Uterus (tissue), 2 donors: ENCODE measurements around the gene SNAPC2.
A peak's percentile ranks its signal among the peaks of the same experiment; 100 is the strongest.

Experiments used
- CTCF ChIP-seq, 4 experiments: fragments of 200-600 bp in 2 of 4; fragments of 450-650 bp in 2 of 4; sonication (generic) in 2 of 4; IDR thresholded peaks; one replicate each; pipeline ENCODE4 v1.5.1; 2016 to 2019; ENCODE audit warnings: antibody characterized with exemption in 4 of 4, mild to moderate bottlenecking in 2 of 4, moderate library complexity in 1 of 4
- POLR2A ChIP-seq, 2 donors: fragments of 450-650 bp; IDR thresholded peaks; one replicate each; pipeline ENCODE4 v1.6.1; 2016; ENCODE audit warnings: antibody characterized with exemption in 2 of 2, mild to moderate bottlenecking in 1 of 2, moderate library complexity in 1 of 2

- peak; percentile 7 to 44 (median 26) for TF ChIP-seq CTCF (IDR thresholded peaks at IDR 0.05)
- TF ChIP-seq POLR2A (IDR thresholded peaks at IDR 0.05) = peak; percentile 21 to 34
Measured at GRCh38 chr19:7928741-7929701, 8.9 kb downstream of the SNAPC2 start.
